Superior temporal gyrus (tissue), 1 donor: ENCODE measurements around the gene RNF217.
"Not testable (repeated sequence)": the region's sequence is repeated elsewhere in the genome, so short reads cannot be mapped to it uniquely, and the experiment has no call there.

ENCODE experiments used
- DNase-seq: peaks from one replicate; pipeline ENCODE4 v3.0.0-alpha.2; 2016; ENCODE audit errors: extremely low spot score

The RNF217 gene

DNA sequence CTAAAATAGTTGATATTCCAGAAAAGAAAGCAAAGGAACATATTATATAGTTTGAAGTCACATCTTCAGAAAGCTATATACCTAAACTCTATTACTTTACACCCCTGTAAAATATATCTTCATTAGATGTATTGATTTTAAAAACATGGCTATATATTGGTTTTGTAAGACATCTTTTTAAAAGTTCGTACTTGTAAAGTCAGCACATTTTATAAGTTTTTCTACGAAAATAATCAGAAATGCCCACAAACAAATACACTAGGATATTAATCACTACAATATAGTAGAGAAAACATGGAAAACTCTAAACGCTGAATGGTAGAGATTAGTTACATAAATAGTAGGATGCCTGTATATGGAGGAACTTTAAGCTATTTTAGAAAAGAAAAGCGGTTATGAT, 52.9 kb downstream of the RNF217 start:
- no peak for DNase-seq

DNA sequence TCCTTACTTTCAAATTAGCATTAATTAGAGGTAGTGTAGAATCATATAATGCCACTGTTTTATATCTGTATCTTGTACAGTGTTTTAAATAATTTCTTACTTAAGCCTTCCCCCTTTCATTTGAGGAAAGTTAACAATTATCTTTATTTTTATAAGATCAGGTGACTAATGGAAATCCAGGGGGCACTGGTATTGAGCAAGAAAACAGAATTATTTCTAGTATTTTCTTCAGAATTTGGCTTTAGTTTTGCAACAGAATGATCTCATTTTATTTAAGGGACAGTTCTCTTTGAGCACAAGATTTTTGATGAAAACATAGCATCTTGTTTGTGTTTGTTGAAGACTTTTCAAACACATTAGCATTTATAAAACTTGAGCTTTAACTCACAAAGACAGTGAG, 55.9 kb downstream of the RNF217 start:
- no peak for DNase-seq

DNA sequence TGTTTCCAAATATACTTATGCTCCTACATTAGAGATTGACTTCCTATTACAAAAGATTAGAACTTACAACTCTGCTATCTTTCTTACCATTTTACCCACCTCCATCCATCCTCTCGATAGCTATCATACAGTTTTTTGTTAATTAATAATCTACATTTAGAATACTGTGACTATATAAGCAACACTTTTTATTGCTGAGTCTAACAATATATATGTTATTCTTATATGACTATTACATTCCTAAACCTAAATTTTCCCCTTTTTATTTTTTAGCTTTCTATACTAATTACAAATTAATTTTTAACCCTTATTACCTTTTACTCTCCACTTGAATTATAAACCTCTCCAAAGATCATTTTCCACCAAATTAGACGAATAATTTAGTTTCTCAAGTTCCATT, 57.0 kb downstream of the RNF217 start:
- no peak for DNase-seq

DNA sequence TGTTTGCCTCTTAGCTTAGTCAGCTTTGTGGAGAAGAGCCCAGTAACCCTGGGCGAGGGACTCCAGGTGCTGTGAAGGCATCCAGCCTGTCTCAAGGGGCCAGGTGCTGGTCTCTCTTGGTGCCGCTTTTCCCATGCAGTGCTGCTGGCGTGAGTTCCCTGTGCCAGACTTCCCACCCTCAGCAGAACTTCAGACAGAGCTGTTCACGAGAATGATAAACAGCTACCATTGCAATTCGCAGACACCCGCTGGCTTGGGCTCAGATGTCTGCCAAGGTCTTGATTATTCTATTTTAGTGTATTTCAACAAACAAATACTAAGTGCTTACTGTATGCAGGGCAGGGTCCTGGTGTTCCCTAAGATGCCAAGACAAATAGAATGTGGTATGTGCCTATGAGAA, 57.7 kb downstream of the RNF217 start:
- DNase-seq: no peak

DNA sequence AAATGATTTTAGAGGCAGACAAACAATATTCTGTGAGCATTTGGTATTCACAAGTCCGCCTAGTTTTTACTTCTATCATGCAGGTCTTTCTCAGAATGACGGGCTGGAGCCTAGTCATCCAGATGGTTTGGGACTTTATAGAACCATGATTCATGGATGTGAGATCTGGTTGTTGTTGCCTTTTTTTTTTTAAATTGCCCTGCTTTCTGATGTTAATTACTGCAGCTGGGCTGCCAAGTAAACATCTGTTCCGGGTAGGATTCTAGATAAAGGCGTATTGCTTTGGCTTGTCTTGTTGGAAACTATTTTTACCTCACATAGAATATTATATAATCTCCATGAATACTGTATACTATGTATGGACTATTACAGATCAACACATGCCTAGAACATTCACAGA, 58.1 kb downstream of the RNF217 start:
- no peak for DNase-seq

DNA sequence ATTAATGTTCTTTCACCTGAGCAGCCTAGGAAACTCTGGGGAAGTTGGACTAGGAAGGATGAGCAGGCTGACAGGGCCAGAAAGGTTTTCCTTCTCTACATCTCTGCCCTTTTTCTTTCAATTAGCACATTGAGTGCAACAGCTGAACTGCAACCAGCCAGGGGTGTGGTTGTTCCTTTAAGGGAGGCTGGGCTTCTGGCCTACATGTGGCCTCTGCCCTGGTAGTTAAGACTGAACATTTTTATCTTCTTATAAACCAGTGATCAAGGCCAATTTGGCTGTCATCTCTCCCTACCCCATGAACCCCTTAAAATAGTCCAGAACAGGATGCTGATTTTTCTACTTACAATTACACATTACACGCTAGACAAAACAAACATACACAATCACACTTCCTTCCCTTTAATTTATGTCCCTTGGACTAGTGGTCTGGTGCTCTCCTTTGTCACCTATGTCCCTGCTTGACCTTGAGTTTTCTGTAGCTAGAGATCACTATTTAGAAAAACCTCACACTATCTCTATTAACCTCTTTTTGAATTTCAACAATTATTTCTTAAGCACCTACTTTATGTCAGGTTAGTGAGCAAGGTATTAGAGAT, 60.3 kb downstream of the RNF217 start:
- DNase-seq: no peak

DNA sequence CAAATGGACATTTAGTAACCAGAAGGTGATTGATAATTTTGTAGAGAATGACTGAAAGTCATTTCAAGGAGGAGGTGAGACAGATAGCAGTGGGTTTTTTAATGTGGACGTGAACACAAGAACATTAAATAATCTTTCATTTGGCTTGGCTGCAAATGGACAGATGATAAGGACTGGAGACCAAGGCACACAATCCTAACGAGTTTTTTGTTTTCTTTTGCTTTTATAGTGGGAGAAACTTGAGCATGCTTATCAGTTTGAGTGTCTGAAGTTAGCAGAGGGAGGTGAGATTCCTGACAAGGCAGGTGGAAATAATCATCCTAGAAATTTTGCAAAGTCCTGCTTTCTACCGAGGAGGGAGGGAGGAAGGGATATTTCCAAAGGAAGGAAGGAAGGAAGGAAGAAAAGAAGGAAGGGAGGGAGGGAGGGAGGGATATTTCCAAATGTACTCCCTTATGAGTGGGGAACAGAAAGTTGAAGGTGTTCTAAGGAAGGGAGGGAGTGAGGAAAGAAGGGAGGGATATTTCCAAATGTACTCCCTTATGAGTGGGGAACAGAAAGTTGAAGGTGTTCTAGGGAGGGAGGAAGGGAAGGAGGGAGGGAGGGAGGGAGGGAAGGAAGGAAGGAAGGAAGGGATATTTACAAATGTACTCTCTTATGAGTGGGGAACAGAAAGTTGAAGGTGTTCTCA, 63.1 kb downstream of the RNF217 start:
- DNase-seq: no peak

DNA sequence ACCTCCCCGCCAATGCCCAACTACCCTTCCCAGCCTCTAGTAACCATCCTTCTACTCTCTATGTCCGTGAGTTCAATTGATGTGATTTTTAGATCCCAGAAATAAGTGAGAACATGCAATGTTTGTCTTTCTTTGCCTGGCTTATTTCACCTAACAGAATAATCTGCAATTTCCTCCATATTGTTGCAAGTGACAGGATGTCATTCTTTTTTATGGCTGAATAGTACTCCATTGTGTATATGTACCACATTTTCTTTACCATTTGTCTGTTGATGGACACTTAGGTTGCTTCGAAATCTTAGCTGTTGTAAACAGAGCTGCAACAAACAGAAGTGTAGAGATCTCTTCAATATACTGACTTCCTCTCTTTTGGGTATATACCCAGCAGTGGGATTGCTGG, 65.0 kb downstream of the RNF217 start:
- DNase-seq: no peak

DNA sequence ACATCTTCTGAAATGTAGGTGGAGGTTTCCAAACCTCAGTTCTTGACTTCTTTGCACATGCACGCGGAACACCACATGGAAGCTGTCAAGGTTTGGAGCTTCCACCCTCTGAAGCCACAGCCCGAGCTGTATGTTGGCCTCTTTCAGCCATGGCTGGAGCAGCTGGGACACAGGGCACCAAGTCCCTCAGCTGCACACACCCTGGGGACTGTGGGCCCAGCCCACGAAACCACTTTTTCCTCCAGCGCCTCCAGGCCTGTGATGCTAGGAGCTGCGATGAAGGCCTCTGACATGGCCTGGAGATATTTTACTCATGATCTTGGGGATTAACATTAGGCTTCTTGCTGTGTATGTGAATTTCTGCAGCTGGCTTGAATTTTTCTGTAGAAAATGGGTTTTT, 68.7 kb downstream of the RNF217 start:
- no peak for DNase-seq

DNA sequence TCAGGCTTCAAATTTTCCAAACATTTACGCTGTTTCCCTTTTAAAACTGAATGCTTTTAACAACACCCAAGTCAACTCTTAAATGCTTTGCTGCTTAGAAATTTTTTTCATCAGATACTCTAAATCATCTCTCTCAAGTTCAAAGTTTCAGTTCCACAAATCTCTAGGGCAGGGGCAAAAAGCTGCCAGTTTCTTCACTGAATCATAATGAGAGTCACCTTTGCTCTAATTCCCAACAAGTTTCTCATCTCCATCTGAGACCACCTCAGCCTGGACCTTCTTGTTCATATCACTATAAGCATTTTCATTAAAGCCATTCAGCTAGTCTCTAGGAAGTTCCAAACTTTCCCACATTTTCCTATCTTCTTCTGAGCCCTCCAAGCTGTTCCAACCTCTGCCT, 69.1 kb downstream of the RNF217 start:
- DNase-seq: no peak

DNA sequence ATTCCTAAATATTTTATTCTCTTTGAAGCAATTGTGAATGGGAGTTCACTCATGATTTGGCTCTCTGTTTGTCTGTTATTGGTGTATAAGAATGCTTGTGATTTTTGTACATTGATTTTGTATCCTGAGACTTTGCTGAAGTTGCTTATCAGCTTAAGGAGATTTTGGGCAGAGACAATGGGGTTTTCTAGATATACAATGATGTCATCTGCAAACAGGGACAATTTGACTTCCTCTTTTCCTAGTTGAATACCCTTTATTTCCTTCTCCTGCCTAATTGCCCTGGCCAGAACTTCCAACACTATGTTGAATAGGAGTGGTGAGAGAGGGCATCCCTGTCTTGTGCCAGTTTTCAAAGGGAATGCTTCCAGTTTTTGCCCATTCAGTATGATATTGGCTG, 72.7 kb downstream of the RNF217 start:
- DNase-seq: not testable (repeated sequence)

DNA sequence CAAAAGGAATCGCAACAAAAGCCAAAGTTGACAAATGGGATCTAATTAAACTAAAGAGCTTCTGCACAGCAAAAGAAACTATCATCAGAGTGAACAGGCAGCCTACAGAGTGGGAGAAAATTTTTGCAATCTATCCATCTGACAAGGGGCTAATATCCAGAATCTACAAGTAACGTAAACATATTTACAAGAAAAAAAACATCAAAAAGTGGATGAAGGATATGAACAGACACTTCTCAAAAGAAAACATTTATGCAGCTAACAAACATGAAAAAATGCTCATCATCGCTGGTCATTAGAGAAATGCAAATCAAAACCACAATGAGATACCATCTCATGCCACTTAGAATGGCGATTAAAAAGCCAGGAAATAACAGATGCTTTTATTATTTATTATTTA, 74.2 kb downstream of the RNF217 start:
- not testable (repeated sequence) for DNase-seq

DNA sequence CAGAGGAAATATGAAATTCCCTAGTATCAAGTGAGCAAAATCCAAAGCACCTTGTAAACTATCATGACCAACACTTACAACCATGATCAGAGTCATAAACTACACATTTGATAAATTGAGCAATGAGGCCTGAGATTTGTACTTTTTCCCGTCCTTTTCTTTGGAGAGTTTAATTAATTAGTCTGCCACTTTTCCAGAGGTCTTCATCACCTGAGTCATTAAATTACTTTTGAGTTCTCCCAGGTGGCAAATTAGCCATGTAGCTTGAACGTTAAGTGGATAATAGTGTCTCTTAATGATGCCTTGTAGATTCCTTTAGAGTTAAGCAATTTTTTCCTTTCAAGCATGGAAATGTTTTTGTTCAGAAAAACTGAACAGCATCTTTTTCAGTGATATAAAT, 75.6 kb downstream of the RNF217 start:
- DNase-seq: no peak

DNA sequence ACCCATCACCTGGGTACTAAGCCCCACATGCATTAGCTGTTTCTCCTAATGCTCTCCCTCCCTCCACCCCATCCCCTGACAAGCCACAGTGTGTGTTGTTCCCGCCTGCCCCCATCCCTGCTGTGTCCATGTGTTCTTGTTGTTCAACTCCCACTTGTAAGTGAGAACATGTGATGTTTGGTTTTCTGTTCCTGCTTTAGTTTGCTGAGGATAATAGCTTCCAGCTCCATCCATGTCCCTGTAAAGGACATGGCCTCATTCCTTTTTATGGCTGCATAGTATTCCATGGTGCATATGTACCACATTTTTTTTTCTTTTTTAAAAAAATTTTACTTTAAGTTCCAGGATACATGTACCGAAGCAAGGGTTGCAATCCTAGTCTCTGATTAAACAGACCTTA, 76.7 kb downstream of the RNF217 start:
- DNase-seq: no peak

DNA sequence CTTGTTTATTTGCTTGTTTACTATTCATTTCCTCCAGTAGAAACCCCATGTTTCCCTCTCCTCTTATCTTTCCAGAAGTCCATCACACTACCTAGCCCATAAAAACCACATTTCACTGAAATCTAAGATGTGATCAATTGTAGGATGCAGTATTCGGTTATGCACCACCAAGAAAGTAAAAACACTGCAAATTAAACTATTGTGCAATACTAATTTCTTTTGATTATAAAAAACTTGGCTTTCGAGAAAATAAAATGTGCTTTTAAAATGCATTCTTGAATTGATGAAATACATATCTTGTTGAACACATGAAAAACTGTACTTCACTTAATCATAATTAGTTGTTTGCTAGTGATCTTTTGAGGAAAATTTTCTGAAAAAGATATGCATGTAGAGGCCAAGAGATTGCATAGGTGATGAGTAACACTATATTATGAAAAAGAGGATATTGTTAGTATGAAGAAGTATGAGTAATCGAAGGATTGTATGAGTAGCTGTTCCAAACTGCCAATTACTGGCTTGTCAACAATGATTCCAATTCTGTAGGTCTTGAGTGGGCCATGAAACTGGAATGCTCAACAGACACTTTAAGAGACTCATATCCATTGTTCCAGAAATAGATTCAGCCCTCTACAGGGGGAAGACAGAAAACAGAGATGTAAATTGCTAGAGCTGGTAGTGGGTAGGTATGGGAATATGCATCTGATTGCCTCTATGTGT, 79.7 kb downstream of the RNF217 start:
- no peak for DNase-seq

DNA sequence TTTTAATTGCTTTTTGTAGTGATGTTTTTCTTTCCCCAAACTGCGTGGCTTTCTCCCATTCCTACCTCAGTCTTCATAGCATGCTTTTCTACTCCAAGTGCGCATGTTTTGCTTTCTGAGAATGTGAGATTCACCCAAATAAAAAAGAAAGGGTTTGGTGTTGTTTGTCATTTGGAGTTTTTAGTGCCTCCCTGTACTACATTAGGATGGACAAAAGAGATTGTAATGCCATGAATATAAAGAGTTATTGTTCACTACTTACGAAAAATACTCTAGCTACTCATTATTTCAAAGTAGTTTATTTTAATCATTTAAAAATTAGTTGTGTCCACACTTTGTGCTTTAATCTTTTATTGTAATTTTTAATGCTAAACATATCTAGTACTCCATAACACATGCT, 81.8 kb downstream of the RNF217 start:
- DNase-seq: no peak

DNA sequence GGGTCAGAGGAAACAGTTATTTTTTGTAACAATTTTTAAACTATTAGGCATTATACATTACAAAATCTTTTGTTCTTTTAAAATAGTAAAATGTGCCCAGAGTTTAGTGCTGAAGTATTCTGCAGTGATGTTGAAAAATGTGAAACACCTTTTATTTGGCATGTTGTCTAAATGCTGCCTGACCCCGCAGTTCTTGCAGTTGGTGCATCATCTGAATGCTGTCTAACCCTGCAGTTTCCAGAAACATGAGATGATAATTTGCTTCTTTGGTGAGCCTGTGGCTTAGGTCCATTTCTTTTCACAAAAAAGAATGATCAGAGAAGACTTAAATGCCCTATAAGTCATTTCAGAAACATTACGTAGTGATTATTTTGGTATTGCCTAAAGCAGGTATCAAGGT, 82.4 kb downstream of the RNF217 start:
- DNase-seq: no peak

DNA sequence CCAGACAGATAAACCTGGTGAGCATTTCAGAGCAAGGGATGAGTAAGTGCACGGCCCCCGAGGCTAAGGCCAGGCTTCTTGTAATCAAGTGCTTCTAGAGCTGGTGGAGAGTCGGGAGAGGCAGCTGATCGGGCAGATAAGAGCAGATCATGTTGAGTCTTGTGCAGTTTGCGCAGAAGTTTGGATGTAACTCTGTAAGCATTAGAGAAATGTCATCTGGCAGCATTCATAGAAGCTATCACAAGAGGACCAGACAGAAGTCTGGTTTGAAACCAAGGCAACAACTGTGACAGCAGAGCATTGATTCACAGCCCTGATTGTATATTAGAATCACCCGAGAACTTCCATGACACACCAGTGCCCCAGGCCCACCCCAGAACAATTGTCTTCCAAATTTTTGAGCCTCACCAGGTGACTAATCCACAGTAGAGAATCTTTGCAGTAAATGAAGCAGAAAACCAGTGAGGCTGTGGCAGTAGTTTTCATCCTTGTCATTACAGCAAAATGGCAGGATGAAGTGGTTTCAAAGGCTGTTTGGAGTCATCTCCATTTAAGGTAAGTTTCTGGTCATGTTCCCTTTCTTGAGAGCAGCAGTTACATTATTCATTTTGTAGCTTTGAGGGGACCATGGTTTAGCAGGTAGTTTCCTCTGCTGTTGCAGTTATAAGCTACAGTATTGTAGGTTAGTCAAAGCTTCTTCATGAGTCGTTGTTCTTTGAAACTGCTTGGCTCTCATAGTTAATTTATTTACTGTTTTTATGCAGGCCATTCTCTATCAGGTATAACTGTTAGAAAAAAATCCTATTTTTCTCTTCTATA, 84.1 kb downstream of the RNF217 start:
- no peak for DNase-seq

DNA sequence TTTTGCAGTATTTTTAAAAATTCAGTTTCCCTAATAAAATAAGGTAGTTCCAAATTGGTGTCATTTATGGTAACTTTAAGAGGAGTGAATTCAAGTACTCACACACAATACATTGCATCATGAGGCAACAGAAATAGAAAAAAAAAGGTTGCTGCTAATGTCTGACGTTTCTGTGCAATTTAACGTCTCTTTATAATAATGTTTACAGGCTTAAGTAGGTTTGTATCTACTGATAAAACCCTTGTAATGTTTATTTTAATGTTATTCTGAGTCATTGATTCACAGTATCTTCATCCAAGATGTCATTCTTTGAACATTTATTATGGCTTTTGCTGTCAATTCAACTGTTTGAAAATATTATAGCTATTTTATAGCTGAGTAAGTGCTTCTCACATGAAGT, 86.0 kb downstream of the RNF217 start:
- no peak for DNase-seq

DNA sequence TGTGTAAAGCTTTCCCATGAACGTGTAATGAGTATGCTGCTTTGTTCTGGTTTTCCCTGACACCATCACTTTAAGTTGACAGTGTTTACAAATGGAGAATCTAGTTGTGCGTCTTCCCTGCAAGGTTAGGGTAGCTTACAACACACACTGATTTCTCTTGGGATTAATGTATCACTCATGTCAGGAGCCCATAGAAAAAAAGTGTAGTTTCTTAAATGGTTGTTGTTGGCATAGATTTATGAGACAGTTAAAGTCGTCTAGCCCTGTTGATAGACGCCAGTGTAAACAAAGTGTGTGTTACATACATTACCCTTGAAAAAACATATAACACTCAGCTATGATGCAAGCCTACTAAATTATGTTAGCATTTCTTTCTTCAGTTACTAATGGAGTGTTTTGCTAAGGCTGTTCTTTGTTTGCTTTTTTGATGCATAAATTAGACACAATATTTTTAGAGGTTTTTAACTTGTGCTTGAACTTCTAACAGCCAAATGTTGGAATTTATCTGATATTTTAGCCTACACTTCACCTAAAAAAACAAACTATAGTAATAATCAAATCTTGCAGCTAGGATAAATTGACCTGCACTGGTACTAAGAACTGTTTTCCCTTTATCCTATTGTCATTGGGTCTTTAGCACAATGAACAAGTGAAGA, 88.6 kb downstream of the RNF217 start:
- no peak for DNase-seq

DNA sequence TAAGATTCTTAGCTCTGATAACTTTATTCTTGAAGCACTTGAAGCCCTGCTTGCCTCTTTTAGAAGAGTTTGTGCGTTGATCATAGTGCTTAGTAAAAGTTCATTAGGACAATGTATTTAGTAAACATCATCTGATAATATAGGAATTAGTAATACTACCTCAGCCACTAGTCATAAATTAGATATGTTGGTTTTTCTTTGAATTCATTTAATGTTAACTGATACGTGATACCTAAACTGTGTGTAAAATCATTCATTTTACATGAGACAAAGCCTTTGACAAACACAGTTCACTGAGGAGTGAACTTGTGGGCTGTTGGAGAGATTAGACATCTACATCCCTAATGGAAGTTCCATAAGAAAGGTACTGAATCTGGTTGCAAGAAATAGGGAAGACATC, 91.6 kb downstream of the RNF217 start:
- no peak for DNase-seq

DNA sequence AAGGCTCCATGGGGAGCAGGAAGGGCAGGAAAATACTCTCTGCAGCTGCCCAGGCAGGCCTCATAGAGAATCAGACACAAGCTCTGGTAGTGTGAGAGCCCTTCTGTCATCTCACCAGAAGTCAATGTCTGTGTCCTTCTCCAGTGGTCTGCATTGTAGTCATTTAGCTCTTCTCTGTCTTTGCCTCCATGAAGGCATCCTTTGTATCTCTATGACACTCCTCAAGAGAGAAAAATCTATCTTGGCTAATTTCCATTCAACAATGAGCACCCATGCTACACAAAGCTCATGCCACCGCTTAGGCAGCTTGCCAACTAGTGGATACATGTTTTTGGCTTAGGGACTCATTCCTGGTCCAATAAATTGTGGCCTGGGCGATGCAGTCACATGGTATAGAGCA, 92.1 kb downstream of the RNF217 start:
- no peak for DNase-seq
